Kidney epithelial cell (primary cell): Measurements from ENCODE around the gene CEBPG. TPM values are rescaled to one million over a fixed set of nuclear protein-coding genes. Genes with fewer than 3 reads are reported as not detected.

Source experiments
- DNase-seq: peaks from one replicate; pipeline ENCODE4 v3.0.0-alpha.2; 2010; ENCODE audit warnings: low read depth
- H3K27me3 ChIP-seq: 2 replicates; pipeline ENCODE4 v1.6.0; 2011; ENCODE audit warnings: low read length; ENCODE audit not compliant: control insufficient read depth, insufficient read depth
- H3K36me3 ChIP-seq: 2 replicates; pipeline ENCODE4 v1.5.1; 2011; ENCODE audit warnings: low read length; ENCODE audit not compliant: control insufficient read depth, insufficient read depth
- H3K4me3 ChIP-seq: 2 replicates; pipeline ENCODE4 v1.5.1; 2011; ENCODE audit warnings: low read depth, mild to moderate bottlenecking, control low read depth, low read length
- CTCF ChIP-seq: IDR thresholded peaks from 2 replicates; pipeline ENCODE4 v1.5.1; 2011; ENCODE audit warnings: mild to moderate bottlenecking, moderate library complexity, low read length, control low read depth, inconsistent platforms; ENCODE audit not compliant: insufficient read depth, poor library complexity, severe bottlenecking
- total RNA-seq: library from RNA; depleted of rRNA; stranded (reverse); fragments of >200 nt; gene quantifications from 2 replicates; pipeline ENCODE4 v1.2.3, GENCODE V29; 2015

Gene CEBPG
- total RNA-seq, 1 donor from 2014 or later = 55.7 TPM

GRCh38 chr19:33418871-33419787, 45.6 kb downstream of the CEBPG start:
- H3K27me3 ChIP-seq = no peaks in the 10 kb centered on the region
- no peak overlapping the region for H3K4me3 ChIP-seq
- no peak for TF ChIP-seq CTCF
- no peak for DNase-seq
- no peaks in the 10 kb centered on the region for H3K36me3 ChIP-seq

GRCh38 chr19:33419788-33420130, 46.2 kb downstream of the CEBPG start:
- no peak overlapping the region for H3K4me3 ChIP-seq
- no peaks in the 10 kb centered on the region for H3K36me3 ChIP-seq
- H3K27me3 ChIP-seq = no peaks in the 10 kb centered on the region
- no peak for DNase-seq
- TF ChIP-seq CTCF = no peak

GRCh38 chr19:33420821-33421220, 47.3 kb downstream of the CEBPG start:
- no peak for DNase-seq
- H3K27me3 ChIP-seq = no peaks in the 10 kb centered on the region
- TF ChIP-seq CTCF = no peak
- H3K36me3 ChIP-seq = no peaks in the 10 kb centered on the region
- H3K4me3 ChIP-seq = no peak overlapping the region

GRCh38 chr19:33421368-33421767, 47.9 kb downstream of the CEBPG start:
- no peak for TF ChIP-seq CTCF
- no peak for DNase-seq
- no peaks in the 10 kb centered on the region for H3K27me3 ChIP-seq
- no peak overlapping the region for H3K4me3 ChIP-seq
- no peaks in the 10 kb centered on the region for H3K36me3 ChIP-seq

GRCh38 chr19:33422369-33423180, 49.1 kb downstream of the CEBPG start:
- Histone ChIP-seq H3K36me3 (no peaks in the 10 kb centered on the region), H3K27me3 (peaks cover 6% of the 10 kb centered on the region), H3K4me3 (no peak overlapping the region)
- TF ChIP-seq CTCF = no peak
- no peak for DNase-seq
